DND-41 (cell line): ENCODE results near the gene PTPRE.

Experiments used
- EZH2 ChIP-seq: IDR thresholded peaks from 3 replicates; pipeline ENCODE4 v1.6.1; 2012; ENCODE audit warnings: borderline replicate concordance, low read depth, mild to moderate bottlenecking, moderate library complexity, low read length, inconsistent platforms; ENCODE audit not compliant: severe bottlenecking
- TF ChIP-seq, protein P1 (sequence below): IDR thresholded peaks from 2 replicates; pipeline ENCODE4 v1.5.1; 2012; ENCODE audit warnings: borderline replicate concordance, low read length, moderate library complexity, mild to moderate bottlenecking; ENCODE audit not compliant: poor library complexity, severe bottlenecking; ENCODE audit errors: extremely low read depth

DNA sequence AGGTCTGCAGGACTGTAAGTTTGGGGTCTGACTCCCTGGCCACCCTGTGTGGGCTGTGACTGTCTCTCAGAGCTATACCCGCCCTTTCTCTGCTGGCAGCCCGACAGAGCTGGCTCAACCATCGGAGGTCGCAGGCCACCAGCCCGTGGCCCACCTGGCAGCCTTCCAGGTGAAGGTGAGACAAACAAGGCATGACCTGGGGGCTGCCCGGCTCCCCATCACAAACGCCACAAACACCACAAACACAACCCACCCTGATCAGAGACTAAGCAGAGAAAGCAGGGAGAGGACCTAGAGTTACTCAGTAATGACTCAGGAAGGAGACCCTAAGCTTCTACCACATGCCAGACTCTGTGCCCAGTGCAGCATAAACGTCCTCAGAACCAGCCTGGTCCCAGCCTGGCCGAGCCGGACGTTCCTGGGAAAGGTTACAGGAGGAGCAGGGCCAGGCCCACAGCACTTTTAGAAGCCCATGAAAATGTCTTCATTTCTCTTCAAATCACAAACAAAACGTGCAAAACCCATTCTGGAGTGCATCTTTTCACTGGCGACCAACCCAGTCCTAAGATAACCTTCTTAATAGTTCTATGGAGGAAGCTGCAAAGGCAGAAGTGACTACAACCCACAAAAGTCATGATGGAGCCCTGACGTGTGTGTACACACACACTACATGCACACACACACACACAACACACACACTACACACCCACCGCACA is 152.5 kb downstream of the PTPRE start:
- TF ChIP-seq, protein P1, sequence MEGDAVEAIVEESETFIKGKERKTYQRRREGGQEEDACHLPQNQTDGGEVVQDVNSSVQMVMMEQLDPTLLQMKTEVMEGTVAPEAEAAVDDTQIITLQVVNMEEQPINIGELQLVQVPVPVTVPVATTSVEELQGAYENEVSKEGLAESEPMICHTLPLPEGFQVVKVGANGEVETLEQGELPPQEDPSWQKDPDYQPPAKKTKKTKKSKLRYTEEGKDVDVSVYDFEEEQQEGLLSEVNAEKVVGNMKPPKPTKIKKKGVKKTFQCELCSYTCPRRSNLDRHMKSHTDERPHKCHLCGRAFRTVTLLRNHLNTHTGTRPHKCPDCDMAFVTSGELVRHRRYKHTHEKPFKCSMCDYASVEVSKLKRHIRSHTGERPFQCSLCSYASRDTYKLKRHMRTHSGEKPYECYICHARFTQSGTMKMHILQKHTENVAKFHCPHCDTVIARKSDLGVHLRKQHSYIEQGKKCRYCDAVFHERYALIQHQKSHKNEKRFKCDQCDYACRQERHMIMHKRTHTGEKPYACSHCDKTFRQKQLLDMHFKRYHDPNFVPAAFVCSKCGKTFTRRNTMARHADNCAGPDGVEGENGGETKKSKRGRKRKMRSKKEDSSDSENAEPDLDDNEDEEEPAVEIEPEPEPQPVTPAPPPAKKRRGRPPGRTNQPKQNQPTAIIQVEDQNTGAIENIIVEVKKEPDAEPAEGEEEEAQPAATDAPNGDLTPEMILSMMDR = no peak
- TF ChIP-seq EZH2 = no peak
